ENCODE results near the gene CTBP2.

CTBP2 gene

GRCh38 chr10:125021686-125022344 is 138.5 kb downstream of the CTBP2 start:
- DNase-seq (ENCODE audit: low read depth), result no peak
- no peak for TF ChIP-seq CTCF (IDR thresholded peaks at IDR 0.05; ENCODE audit: insufficient read depth, low read depth, low read length, missing control alignments)
- no peak overlapping the region for H3K4me3 ChIP-seq (ENCODE audit: low read depth, low read length)

GRCh38 chr10:125020871-125021270 is 139.5 kb downstream of the CTBP2 start:
- H3K4me3 ChIP-seq (ENCODE audit: low read depth, low read length), result no peak overlapping the region
- no peak for DNase-seq (ENCODE audit: low read depth)
- TF ChIP-seq CTCF (IDR thresholded peaks at IDR 0.05; ENCODE audit: insufficient read depth, low read depth, low read length, missing control alignments), result no peak

- no peak overlapping the region for H3K4me3 ChIP-seq (ENCODE audit: low read depth, low read length)
- TF ChIP-seq CTCF (IDR thresholded peaks at IDR 0.05; ENCODE audit: insufficient read depth, low read depth, low read length, missing control alignments), result no peak
- DNase-seq (ENCODE audit: low read depth), result no peak
Measured at GRCh38 chr10:125020386-125020785, 140.0 kb downstream of the CTBP2 start.

GRCh38 chr10:125018576-125019143 is 141.7 kb downstream of the CTBP2 start:
- H3K4me3 ChIP-seq (ENCODE audit: low read depth, low read length), result no peak overlapping the region
- DNase-seq (ENCODE audit: low read depth), result no peak
- no peak for TF ChIP-seq CTCF (IDR thresholded peaks at IDR 0.05; ENCODE audit: insufficient read depth, low read depth, low read length, missing control alignments)

GRCh38 chr10:125017547-125018298 is 142.6 kb downstream of the CTBP2 start:
- TF ChIP-seq CTCF (IDR thresholded peaks at IDR 0.05; ENCODE audit: insufficient read depth, low read depth, low read length, missing control alignments), result no peak
- H3K4me3 ChIP-seq (ENCODE audit: low read depth, low read length), result no peak overlapping the region
- no peak for DNase-seq (ENCODE audit: low read depth)

GRCh38 chr10:125016611-125017202 is 143.7 kb downstream of the CTBP2 start:
- no peak for TF ChIP-seq CTCF (IDR thresholded peaks at IDR 0.05; ENCODE audit: insufficient read depth, low read depth, low read length, missing control alignments)
- DNase-seq (ENCODE audit: low read depth), result no peak
- no peak overlapping the region for H3K4me3 ChIP-seq (ENCODE audit: low read depth, low read length)

All from GM12865 (cell line).